Suppressor macrophage (primary cell): Measurements from ENCODE around the gene USP5.

ENCODE experiments used
- DNase-seq, 4 experiments: peaks; one replicate each; pipeline ENCODE4 v3.0.0-alpha.2; 2020 to 2022
- total RNA-seq, 17 experiments: gene quantifications; one replicate each; lab custom pipeline; 2026; ENCODE audit warnings: mixed read lengths in 6 of 17, inconsistent platforms in 3 of 17; lab: John Stamatoyannopoulos, UW

Gene USP5
- total RNA-seq = 45.9 to 120 (median 70.6) reads per million in 17 experiments

DNA sequence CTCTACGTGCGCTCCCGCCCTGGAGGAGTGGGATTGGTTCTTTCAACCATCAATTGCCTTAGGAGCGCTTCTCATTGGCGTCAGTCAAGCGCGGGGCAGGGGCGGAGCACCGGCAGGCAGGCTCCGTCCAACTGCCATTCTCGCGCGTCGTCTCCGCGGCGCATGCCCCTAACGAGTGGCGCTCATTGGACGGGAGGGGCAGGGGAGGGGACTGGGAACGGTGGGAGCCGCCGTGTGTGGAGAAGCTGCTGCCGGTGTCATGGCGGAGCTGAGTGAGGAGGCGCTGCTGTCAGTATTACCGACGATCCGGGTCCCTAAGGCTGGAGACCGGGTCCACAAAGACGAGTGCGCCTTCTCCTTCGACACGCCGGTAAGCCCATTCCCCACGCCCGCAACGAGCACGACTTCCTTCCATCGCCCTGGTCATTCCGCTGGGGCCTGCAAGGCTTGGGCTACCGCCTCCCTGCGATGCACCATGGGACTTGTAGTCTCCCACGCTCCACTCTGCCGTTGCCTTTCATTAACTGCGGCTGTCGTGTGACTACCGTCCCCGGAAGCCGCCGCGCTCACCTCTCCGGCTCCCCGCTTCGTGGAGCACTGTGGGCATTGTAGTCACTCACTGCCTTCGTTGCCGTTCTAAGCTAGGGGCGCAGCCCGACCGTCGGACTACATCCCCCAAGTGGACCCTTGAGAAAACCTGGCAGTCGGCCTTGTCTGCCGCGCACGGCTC, at the start of gene USP5:
TSS of gene USP5 (plus strand) at position 230 of the 730 bp plus-strand sequence. CDS start at position 260, 30 bp downstream.
- DNase-seq = peak; percentile 99 to 100 (median 100)

- DNase-seq = no peak
These were observed 44.8 kb upstream of the USP5 start for GRCh38 chr12:6807170-6807569.

DNA sequence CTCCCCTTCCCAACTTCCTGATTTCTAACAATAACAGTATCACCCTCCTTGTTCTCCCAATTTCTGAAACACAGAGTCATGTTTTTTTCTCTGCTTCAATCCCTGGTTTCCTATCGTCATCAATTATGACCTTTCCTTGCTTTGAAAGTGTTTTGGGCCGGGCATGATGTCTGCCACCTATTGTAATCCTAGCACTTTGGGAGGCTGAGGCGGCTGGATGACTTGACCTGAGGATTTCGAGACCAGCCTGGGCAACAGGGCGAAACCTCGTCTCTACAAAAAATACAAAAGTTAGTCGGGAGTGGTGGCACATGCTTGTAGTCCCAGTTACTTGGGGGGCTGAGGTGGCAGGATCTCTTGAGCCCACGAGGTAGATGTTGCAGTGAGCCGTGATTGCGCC, 42.9 kb upstream of the USP5 start:
- no peak for DNase-seq

GRCh38 chr12:6810758-6811157, 41.2 kb upstream of the USP5 start:
- DNase-seq = no peak

- no peak for DNase-seq
These were observed 38.6 kb upstream of the USP5 start for GRCh38 chr12:6813363-6813762.

- no peak for DNase-seq
These were observed 35.4 kb upstream of the USP5 start for GRCh38 chr12:6816598-6816997.

DNA sequence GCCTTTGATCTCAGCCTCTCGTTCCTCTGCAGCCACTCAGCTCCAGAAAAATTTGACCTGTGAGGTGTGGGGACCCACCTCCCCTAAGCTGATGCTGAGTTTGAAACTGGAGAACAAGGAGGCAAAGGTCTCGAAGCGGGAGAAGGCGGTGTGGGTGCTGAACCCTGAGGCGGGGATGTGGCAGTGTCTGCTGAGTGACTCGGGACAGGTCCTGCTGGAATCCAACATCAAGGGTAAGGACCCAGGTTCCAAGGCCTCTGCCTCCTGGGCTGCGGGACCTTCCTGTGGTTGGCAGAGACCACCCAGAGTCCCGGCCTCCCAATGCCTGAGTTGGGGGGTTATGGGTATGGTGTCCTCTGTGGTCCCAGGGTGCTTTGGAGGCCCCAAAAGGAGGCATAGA, 34.9 kb upstream of the USP5 start:
- DNase-seq = no peak

GRCh38 chr12:6817662-6818157, 34.2 kb upstream of the USP5 start:
- DNase-seq = no peak

- DNase-seq = no peak
These were observed 33.7 kb upstream of the USP5 start for GRCh38 chr12:6818222-6818621.

- no peak for DNase-seq
These were observed 33.3 kb upstream of the USP5 start for GRCh38 chr12:6818645-6819044.

DNA sequence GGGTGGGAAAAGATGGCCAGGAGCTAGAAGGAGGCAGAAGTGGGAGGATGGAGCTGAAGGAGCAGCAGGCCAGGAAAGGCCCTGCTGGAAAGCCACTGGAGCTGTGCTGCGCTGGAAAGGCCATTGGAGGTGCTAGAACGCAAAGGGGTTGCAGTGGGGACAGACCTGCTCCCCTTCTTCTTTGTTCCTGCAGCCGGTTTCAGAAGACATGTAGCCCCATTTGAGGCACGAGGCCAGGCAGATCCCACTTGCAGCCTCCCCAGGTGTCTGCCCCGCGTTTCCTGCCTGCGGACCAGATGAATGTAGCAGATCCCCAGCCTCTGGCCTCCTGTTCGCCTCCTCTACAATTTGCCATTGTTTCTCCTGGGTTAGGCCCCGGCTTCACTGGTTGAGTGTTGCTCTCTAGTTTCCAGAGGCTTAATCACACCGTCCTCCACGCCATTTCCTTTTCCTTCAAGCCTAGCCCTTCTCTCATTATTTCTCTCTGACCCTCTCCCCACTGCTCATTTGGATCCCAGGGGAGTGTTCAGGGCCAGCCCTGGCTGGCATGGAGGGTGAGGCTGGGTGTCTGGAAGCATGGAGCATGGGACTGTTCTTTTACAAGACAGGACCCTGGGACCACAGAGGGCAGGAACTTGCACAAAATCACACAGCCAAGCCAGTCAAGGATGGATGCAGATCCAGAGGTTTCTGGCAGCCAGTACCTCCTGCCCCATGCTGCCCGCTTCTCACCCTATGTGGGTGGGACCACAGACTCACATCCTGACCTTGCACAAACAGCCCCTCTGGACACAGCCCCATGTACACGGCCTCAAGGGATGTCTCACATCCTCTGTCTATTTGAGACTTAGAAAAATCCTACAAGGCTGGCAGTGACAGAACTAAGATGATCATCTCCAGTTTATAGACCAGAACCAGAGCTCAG, 32.6 kb upstream of the USP5 start:
- DNase-seq = no peak

DNA sequence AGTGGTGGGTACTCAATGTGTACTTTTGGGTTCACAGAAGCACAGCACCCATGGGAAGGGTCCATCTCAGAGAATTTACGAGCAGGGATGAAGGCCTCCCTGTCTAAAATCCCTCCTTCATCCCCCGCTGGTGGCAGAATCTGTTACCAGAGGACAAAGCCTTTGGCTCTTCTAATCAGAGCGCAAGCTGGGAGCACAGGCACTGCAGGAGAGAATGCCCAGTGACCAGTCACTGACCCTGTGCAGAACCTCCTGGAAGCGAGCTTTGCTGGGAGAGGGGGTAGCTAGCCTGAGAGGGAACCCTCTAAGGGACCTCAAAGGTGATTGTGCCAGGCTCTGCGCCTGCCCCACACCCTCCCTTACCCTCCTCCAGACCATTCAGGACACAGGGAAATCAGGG, 31.8 kb upstream of the USP5 start:
- no peak for DNase-seq

DNA sequence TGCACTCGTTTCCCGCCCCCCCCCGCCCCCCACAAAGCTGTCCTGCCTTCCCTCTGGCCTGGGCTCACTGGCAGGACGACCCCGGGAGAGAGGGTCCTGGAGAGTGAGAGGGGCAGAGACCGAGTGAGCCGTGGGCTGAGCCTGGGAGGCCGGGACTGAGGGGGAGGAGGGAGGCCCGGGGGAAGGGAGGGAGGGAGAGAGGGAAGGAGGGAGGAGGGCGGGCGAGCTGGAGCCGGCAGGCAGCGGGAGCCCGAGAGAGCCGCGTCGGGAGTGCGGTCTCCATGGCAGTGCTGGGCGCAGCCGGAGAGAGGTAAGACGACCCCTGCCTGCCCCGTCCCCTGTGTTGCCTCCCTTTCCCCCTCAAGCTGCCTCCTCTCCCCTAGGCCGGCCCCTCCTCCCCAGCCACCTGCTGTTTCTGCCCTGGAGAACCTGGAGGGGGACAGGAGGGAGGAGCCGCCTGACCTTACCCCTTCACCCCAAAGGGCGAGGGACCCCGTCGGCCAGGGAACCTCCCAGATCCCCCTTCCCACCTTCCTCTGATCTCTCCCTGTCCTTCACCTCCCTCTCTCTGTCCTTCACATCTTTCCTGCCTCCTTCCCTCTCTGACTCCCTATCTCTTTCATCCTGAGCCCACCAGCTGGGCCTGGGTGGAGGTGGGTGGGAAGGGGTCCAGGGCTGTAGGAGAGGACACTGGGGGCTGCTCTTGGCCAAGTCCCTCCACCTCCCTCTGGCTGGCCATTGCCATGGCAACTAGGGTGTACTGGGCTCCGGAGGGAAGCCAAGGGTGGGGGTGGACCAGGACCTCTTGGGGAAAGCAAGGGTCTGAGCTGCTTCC, 30.1 kb upstream of the USP5 start, which contains the start of gene GPR162:
TSS of gene GPR162 (plus strand) at position 231 of the 835 bp plus-strand sequence. CDS start 2,078 bp downstream, outside the sequence.
- peak; percentile 26 to 71 (median 58) for DNase-seq

GRCh38 chr12:6822426-6823135, 29.4 kb upstream of the USP5 start:
- peak in 1 of 4 experiments; percentile 1 for DNase-seq

DNA sequence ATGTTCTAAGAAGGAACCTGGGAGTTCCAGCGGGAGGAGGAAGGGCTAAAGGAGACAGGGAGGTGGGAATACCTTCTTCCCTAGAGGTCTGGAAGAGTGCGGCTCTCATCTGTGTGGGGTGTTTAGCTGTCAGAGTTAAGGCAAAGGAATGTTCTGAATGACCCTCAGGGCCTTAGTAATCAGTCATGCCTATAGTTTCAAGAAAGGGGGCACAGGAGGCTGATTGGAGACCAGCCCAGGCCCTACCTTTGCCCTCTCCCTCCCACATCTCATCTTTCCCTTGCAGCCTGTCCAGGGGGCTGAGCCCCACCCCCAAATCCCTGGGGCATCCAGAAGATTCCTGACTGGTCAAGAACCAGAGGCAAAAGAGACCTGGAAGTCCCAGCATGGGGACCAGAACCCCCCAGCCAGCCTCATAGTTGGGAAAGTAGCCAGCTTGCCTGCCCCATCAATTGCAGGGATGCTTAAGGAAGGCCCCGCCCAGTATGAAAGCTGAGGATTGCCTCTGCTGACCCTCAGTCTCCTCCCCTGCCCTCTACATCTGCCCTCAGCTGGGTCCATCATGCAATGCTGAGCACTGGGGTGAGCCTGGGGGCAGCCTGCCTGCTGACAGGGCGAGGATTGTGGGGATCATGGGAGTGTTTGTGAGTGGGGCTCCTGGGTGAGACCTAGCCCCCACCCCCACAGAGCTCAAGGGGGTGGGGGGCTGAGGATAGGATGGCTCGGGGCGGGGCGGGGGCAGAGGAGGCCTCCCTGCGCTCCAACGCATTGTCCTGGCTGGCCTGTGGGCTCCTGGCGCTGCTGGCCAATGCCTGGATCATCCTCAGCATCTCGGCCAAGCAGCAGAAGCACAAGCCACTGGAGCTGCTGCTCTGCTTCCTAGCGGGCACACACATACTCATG, 28.5 kb upstream of the USP5 start:
- peak in 1 of 4 experiments; percentile 1 for DNase-seq

GRCh38 chr12:6824085-6824775, 27.7 kb upstream of the USP5 start:
- DNase-seq = peak in 1 of 4 experiments; percentile 1

DNA sequence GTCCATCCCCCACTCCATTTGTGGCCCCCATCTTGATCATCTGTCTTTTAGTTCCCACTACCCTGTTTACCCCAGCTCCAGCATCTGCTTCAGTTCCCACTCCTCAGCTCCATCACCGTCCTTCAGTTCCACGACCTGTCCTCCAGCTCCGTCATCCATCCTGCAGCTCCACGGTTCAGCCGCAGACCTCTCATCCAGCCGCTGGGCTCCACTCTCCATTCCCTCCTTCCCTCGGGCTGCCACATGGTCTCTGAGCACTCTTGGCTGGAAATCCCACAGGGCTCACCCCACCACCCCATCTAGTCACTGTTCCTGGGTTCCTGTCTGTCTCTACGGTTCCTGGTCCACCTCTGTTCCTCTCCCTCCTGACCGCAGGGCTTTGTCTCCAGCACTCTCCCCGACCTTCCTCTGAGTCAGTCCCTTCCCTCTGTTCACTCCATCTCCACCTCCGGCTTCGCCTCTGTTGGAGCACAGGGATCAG, 27.0 kb upstream of the USP5 start:
- peak in 1 of 4 experiments; percentile 0 for DNase-seq

- DNase-seq = peak; percentile 89 to 95 (median 92)
These were observed 26.4 kb upstream of the USP5 start for GRCh38 chr12:6825398-6826124.
